Mucosa of rectum (tissue), 2 donors: ENCODE data around the gene CEP78.

ENCODE experiments used
- H3K27ac ChIP-seq, 2 donors: one replicate each; pipeline ENCODE4 v1.7.0; 2013; ENCODE audit warnings: inconsistent platforms in 2 of 2, low read depth in 2 of 2, low read length in 2 of 2
- H3K27me3 ChIP-seq, 2 donors: one replicate each; pipeline ENCODE4 v1.7.0; 2013; ENCODE audit warnings: low read length in 2 of 2; ENCODE audit not compliant: control insufficient read depth in 2 of 2, insufficient read depth in 2 of 2
- H3K36me3 ChIP-seq, 2 donors: one replicate each; pipeline ENCODE4 v1.7.0; 2013; ENCODE audit warnings: low read length in 2 of 2; ENCODE audit not compliant: control insufficient read depth in 2 of 2, insufficient read depth in 2 of 2
- H3K4me1 ChIP-seq, 2 donors: one replicate each; pipeline ENCODE4 v1.7.0; 2013; ENCODE audit warnings: low read length in 2 of 2, mild to moderate bottlenecking in 1 of 2; ENCODE audit not compliant: control insufficient read depth in 2 of 2, insufficient read depth in 2 of 2
- H3K4me3 ChIP-seq, 2 donors: one replicate each; pipeline ENCODE4 v1.7.0; 2013; ENCODE audit warnings: low read length in 2 of 2
- H3K9ac ChIP-seq, 2 donors: one replicate each; pipeline ENCODE4 v1.7.0; 2013; ENCODE audit warnings: low read length in 2 of 2, low read depth in 1 of 2, mild to moderate bottlenecking in 1 of 2
- H3K9me3 ChIP-seq, 2 donors: one replicate each; pipeline ENCODE4 v1.7.0; 2013; ENCODE audit warnings: low read length in 2 of 2; ENCODE audit not compliant: control insufficient read depth in 2 of 2
- donor health status: healthy.
- donor health status: Normal muscosa, but diverticular disease.

The CEP78 gene

GRCh38 chr9:78303377-78304062 is 67.6 kb downstream of the CEP78 start:
- Histone ChIP-seq H3K9me3 (no peaks in the 10 kb centered on the region), H3K27ac (no peak overlapping the region), H3K9ac (no peak overlapping the region), H3K36me3 (peaks cover 0 to 3% of the 10 kb centered on the region in 2 donors), H3K27me3 (peaks cover 4 to 6% of the 10 kb centered on the region in 2 donors), H3K4me1 (no peaks in the 10 kb centered on the region), H3K4me3 (no peak overlapping the region)

GRCh38 chr9:78304357-78304756 is 68.5 kb downstream of the CEP78 start:
- Histone ChIP-seq H3K27me3 (peaks cover 0 to 4% of the 10 kb centered on the region in 2 donors), H3K27ac (no peak overlapping the region), H3K9me3 (no peaks in the 10 kb centered on the region), H3K9ac (no peak overlapping the region), H3K4me1 (no peaks in the 10 kb centered on the region), H3K36me3 (peaks cover 0 to 3% of the 10 kb centered on the region in 2 donors), H3K4me3 (no peak overlapping the region)

GRCh38 chr9:78306222-78307076 is 70.6 kb downstream of the CEP78 start:
- no peaks in the 10 kb centered on the region for H3K4me1 ChIP-seq
- H3K9ac ChIP-seq: no peak overlapping the region
- H3K27me3 ChIP-seq: no peaks in the 10 kb centered on the region
- H3K4me3 ChIP-seq: no peak overlapping the region
- peaks cover 0 to 3% of the 10 kb centered on the region in 2 donors for H3K36me3 ChIP-seq
- H3K27ac ChIP-seq: no peak overlapping the region
- H3K9me3 ChIP-seq: no peaks in the 10 kb centered on the region

- H3K9me3 ChIP-seq: no peaks in the 10 kb centered on the region
- H3K36me3 ChIP-seq: peaks cover 0 to 3% of the 10 kb centered on the region in 2 donors
- no peak overlapping the region for H3K4me3 ChIP-seq
- no peaks in the 10 kb centered on the region for H3K27me3 ChIP-seq
- no peak overlapping the region for H3K27ac ChIP-seq
- no peak overlapping the region for H3K9ac ChIP-seq
- no peaks in the 10 kb centered on the region for H3K4me1 ChIP-seq
Observed at GRCh38 chr9:78307360-78307759, 71.5 kb downstream of the CEP78 start.

- Histone ChIP-seq H3K4me3 (no peak overlapping the region), H3K27ac (no peak overlapping the region), H3K27me3 (no peaks in the 10 kb centered on the region), H3K9ac (no peak overlapping the region), H3K9me3 (no peaks in the 10 kb centered on the region), H3K4me1 (no peaks in the 10 kb centered on the region), H3K36me3 (peaks cover 0 to 3% of the 10 kb centered on the region in 2 donors)
Observed at GRCh38 chr9:78309066-78309465, 73.2 kb downstream of the CEP78 start.

GRCh38 chr9:78311075-78311474 is 75.2 kb downstream of the CEP78 start:
- no peaks in the 10 kb centered on the region for H3K9me3 ChIP-seq
- no peaks in the 10 kb centered on the region for H3K4me1 ChIP-seq
- no peak overlapping the region for H3K9ac ChIP-seq
- no peaks in the 10 kb centered on the region for H3K36me3 ChIP-seq
- H3K27me3 ChIP-seq: no peaks in the 10 kb centered on the region
- H3K27ac ChIP-seq: no peak overlapping the region
- no peak overlapping the region for H3K4me3 ChIP-seq

GRCh38 chr9:78311886-78312524 is 76.1 kb downstream of the CEP78 start:
- no peak overlapping the region for H3K4me3 ChIP-seq
- H3K9ac ChIP-seq: no peak overlapping the region
- H3K27me3 ChIP-seq: no peaks in the 10 kb centered on the region
- no peaks in the 10 kb centered on the region for H3K36me3 ChIP-seq
- no peaks in the 10 kb centered on the region for H3K4me1 ChIP-seq
- H3K9me3 ChIP-seq: no peaks in the 10 kb centered on the region
- H3K27ac ChIP-seq: no peak overlapping the region

- no peak overlapping the region for H3K4me3 ChIP-seq
- no peak overlapping the region for H3K9ac ChIP-seq
- no peaks in the 10 kb centered on the region for H3K4me1 ChIP-seq
- no peaks in the 10 kb centered on the region for H3K9me3 ChIP-seq
- H3K27me3 ChIP-seq: no peaks in the 10 kb centered on the region
- peaks cover 0 to 3% of the 10 kb centered on the region in 2 donors for H3K36me3 ChIP-seq
- no peak overlapping the region for H3K27ac ChIP-seq
Observed at GRCh38 chr9:78314550-78314949, 78.7 kb downstream of the CEP78 start.

- H3K9me3 ChIP-seq: no peaks in the 10 kb centered on the region
- H3K4me1 ChIP-seq: no peaks in the 10 kb centered on the region
- H3K9ac ChIP-seq: no peak overlapping the region
- H3K27me3 ChIP-seq: no peaks in the 10 kb centered on the region
- H3K4me3 ChIP-seq: no peak overlapping the region
- no peak overlapping the region for H3K27ac ChIP-seq
- peaks cover 0 to 3% of the 10 kb centered on the region in 2 donors for H3K36me3 ChIP-seq
Observed at GRCh38 chr9:78314953-78315870, 79.3 kb downstream of the CEP78 start.
